HG03457 (cell line): ENCODE results near the gene ILDR2.

Experiments
- ATAC-seq: cut with Tn5 transposase; IDR thresholded peaks from one replicate; pipeline ENCODE4 v1.9.1; 2021; ENCODE audit warnings: moderate number of reproducible peaks; ENCODE audit not compliant: unreplicated experiment

Gene ILDR2

GRCh38 chr1:166925810-166926478 is 49.4 kb downstream of the ILDR2 start:
- no peak for ATAC-seq

GRCh38 chr1:166924823-166925541 is 50.4 kb downstream of the ILDR2 start:
- no peak for ATAC-seq

GRCh38 chr1:166920561-166921475 is 54.5 kb downstream of the ILDR2 start:
- ATAC-seq = no peak

GRCh38 chr1:166918956-166919316 is 56.4 kb downstream of the ILDR2 start:
- no peak for ATAC-seq

GRCh38 chr1:166918088-166918955 is 57.0 kb downstream of the ILDR2 start:
- ATAC-seq = no peak

DNA sequence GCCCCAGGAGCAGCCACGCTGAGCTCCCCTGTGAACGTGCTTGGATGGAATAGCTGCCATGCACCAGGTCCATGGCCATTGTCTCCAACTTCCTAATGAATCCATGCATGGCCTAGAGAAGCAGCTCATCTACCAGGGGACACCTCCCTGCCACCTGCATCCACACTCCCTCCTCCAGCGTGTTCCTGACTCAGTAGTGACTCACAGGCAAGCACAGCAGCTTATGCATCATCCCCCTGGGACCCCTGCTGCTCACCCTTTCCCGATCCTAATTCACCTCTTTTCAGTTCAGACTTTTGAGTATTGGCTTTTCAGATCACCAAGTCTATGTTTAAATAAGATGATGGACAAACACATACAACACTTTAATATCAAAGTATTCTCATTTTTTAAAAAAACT is 59.4 kb downstream of the ILDR2 start:
- no peak for ATAC-seq

DNA sequence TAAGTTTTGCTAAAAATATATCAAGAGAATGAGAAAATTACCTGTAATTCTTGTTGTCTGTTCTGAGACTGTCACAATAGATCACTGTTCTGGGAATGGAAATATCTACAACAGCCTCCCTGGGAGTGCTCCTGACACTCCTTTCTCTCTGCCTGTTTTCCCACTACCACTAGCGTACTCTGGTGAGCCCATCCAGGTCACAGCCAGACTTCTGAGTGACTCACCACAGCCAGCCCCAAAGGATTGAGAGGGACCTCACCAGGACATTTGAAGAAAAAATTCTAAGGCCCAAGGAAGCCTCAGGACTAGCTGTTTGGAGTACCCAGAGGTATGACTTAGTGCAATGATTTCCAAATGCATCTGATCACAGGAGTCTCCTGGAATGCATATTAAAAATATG is 60.3 kb downstream of the ILDR2 start:
- no peak for ATAC-seq

DNA sequence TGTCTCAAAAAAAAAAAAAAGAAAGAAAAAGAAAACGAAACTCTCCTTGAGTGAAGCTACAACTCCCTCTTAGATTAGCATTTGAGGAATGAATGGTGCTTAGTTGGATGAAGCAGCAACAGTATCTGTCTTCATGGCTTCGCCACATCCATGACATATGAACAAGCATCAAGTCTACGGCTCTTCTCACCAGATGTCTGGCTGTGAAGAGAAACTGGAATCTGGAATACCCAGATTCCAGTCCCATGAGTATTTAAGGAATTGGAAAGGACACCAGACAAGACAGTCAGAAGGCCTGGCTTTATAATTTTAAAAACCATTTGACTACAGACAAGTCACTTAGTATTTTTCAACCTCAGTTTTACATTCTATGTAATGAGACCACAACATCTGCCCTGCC is 61.2 kb downstream of the ILDR2 start:
- ATAC-seq = no peak

DNA sequence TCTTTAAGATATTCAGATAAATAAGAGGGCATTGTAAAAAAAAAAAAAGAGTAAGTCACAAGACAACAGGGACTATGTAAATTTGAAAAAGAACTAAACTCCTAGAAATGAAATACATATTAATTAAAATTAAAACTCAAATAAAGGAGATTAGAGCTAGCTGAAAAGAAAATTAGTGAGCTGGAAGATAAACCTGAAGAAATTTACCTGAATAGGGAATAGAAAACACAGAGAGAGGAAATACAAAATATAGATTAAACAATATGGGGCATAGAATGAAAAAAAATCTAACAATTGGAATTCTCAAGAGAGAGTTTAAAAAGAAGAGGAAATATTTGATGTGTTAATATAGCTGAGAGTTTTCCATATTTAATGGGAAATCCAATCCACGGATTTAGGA is 63.7 kb downstream of the ILDR2 start:
- no peak for ATAC-seq

GRCh38 chr1:166910396-166910994 is 64.8 kb downstream of the ILDR2 start:
- peak; percentile 94 for ATAC-seq

DNA sequence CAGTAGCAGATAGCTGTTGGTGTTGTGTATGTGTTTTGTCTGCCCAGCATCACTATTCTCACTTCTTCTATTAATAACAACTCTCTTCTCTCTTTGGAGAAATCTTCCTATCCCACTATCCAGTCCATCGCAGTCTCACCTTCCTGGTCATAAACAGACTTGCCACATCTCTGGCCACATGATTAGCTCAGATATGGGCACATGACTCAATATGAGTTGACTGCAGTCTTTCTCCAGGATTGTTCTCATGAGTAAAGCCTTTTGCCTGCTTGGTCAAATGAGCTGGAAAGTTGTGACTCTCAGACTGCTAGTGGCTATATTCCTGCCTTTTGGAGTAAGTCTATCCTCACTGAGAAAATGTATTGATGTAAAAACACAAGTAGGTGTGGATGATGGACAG is 66.4 kb downstream of the ILDR2 start:
- no peak for ATAC-seq

GRCh38 chr1:166907763-166908162 is 67.6 kb downstream of the ILDR2 start:
- no peak for ATAC-seq

GRCh38 chr1:166907051-166907450 is 68.3 kb downstream of the ILDR2 start:
- ATAC-seq = no peak

DNA sequence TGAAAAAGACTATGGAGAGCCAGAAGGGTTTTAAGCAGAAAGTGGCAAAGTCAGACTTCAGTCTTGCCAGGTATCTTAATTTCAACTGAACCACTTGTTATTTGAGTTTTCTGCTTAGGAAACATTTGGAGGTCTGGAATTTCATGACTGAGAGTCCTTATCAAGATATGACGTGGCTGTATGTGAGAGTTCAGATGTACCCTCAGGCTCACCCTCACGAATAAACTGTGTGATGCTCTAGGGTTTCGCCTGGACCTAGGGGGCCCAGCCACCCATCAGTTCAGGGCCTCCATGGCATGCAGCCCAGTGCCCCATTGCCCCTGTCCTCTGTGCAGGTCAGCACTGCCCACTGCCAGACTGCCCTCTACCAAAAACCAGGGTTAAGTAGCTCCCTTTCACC is 68.7 kb downstream of the ILDR2 start:
- no peak for ATAC-seq

GRCh38 chr1:166905900-166906299 is 69.4 kb downstream of the ILDR2 start:
- no peak for ATAC-seq

DNA sequence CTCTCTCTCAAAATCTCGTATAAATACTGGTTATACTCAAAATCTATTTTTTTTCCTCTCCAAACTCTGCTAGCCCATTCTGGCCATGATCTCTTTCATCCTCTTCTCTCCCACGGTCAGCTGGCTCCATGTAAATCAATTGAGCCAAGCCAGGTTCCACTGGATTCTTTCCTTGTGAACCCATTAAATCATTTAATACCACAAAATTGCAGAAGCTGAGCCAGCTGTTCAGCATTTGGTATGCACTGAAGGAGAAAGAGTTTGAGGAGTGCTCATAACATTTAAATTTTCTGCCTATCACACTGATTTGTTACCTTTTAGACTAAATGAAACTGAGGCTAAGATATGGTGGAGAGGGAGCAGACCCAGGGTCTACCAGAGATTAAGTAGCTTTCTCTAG is 70.2 kb downstream of the ILDR2 start:
- ATAC-seq = no peak

GRCh38 chr1:166903232-166903631 is 72.1 kb downstream of the ILDR2 start:
- ATAC-seq = no peak

- no peak for ATAC-seq
Measured at GRCh38 chr1:166902279-166902678, 73.1 kb downstream of the ILDR2 start.

DNA sequence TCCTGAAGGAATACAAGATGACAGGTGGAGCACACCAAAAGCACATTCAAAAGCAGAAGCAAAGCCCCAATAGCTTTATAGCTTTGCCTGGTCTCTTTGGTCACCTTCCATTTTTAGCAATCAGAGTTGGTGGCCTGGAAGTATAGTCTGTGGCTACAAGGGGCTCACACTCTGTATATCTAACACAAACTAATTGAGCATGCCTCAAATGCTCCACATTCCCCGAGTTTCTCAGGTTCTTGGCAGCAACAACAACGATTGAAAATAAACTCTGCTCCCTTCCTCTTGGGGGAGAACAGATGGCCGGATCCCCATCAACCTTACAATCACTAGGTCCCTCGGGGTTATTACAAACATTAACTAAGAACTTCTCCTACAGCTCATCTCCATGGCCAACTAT is 74.4 kb downstream of the ILDR2 start:
- ATAC-seq = no peak

- no peak for ATAC-seq
Measured at GRCh38 chr1:166899769-166900168, 75.6 kb downstream of the ILDR2 start.
